Ishikawa (cell line): ENCODE results near the gene CLRN1.

ENCODE experiments used
- CEBPB ChIP-seq: IDR thresholded peaks from 2 replicates; pipeline ENCODE4 v1.6.1; 2012
- CREB1 ChIP-seq: IDR thresholded peaks from 2 replicates; pipeline ENCODE4 v1.6.1; 2012; ENCODE audit warnings: low read depth
- EGR1 ChIP-seq: IDR thresholded peaks from 2 replicates; pipeline ENCODE4 v1.6.1; 2012
- EP300 ChIP-seq: IDR thresholded peaks from 2 replicates; pipeline ENCODE4 v1.6.1; 2012; ENCODE audit warnings: borderline replicate concordance
- FOXM1 ChIP-seq: IDR thresholded peaks from 2 replicates; pipeline ENCODE4 v1.6.1; 2012; ENCODE audit warnings: low read depth, borderline replicate concordance
- MAX ChIP-seq: IDR thresholded peaks from 2 replicates; pipeline ENCODE4 v1.6.1; 2012
- RAD21 ChIP-seq: IDR thresholded peaks from 2 replicates; pipeline ENCODE4 v1.6.1; 2012; ENCODE audit warnings: low read depth
- REST ChIP-seq: IDR thresholded peaks from 2 replicates; pipeline ENCODE4 v1.6.1; 2012; ENCODE audit warnings: low read depth, mild to moderate bottlenecking
- TAF1 ChIP-seq: IDR thresholded peaks from 2 replicates; pipeline ENCODE4 v1.6.1; 2012; ENCODE audit warnings: low read depth, mild to moderate bottlenecking
- TCF12 ChIP-seq: IDR thresholded peaks from 2 replicates; pipeline ENCODE4 v1.6.1; 2012; ENCODE audit warnings: low read depth
- TEAD4 ChIP-seq: IDR thresholded peaks from 2 replicates; pipeline ENCODE4 v1.6.1; 2012
- YY1 ChIP-seq: IDR thresholded peaks from 2 replicates; pipeline ENCODE4 v1.6.1; 2012; ENCODE audit warnings: low read depth

GRCh38 chr3:150890831-150891230 lies 81.7 kb downstream of the CLRN1 start:
- TF ChIP-seq FOXM1 (no peak), EP300 (no peak), REST (no peak), TAF1 (no peak), YY1 (no peak), CEBPB (no peak), TCF12 (no peak), MAX (no peak), TEAD4 (no peak), EGR1 (no peak), RAD21 (no peak), CREB1 (no peak)
